ENCODE measurements around the gene LDLRAD4. TPM values are rescaled to one million over a fixed set of nuclear protein-coding genes. Genes with fewer than 3 reads are reported as not detected.

The LDLRAD4 gene
- total RNA-seq, 1 experiment from 2014 or later, result not detected

DNA sequence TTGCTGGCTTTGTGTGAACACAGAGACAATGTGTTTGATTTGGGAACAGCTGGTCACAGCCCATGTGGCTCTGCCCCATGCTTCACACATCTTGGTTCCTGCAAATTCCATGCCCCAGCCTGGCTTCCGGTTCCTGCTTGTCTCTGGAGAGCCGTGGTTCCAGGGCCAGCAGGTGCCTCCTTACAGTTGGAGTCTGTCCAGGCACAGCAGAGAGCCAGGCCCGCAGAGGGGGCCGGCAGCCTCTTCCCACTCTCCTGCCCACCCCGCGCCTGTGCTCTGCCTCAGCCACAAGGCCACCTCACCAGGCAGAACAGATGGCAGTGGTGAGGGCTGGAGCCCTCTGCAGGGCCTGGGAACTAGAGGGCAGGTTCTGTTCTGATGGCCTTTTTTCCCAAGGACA lies 81.5 kb downstream of the LDLRAD4 start:
- no peak overlapping the region for H3K4me3 ChIP-seq (ENCODE audit: low read length)
- CTCF ChIA-PET, result no interaction called here
- BruUV-seq (replicated peaks), result no TSS peak
- H3K4me2 ChIP-seq (ENCODE audit: low read length), result no peak overlapping the region
- no peaks in the 10 kb centered on the region for H3F3A ChIP-seq (ENCODE audit: low read length, unreplicated experiment)
- H3K27ac ChIP-seq (ENCODE audit: low read length), result no peak overlapping the region
- POLR2A ChIA-PET (ENCODE audit: unreplicated experiment), result no interaction called here
- ATAC-seq, result no peak
- no peaks in the 10 kb centered on the region for H3K36me3 ChIP-seq (ENCODE audit: low read depth, low read length)
- H3K9me2 ChIP-seq (replicated peaks; ENCODE audit: low read length), result no peaks in the 10 kb centered on the region
- DNase-seq, result no peak
- H3K27me3 ChIP-seq (ENCODE audit: low read length), result peaks cover 58% of the 10 kb centered on the region
- H3K4me1 ChIP-seq (ENCODE audit: insufficient read depth, low read length), result no peaks in the 10 kb centered on the region
- H2AFZ ChIP-seq (ENCODE audit: low read length), result no peak overlapping the region
- TF ChIP-seq, protein P1, sequence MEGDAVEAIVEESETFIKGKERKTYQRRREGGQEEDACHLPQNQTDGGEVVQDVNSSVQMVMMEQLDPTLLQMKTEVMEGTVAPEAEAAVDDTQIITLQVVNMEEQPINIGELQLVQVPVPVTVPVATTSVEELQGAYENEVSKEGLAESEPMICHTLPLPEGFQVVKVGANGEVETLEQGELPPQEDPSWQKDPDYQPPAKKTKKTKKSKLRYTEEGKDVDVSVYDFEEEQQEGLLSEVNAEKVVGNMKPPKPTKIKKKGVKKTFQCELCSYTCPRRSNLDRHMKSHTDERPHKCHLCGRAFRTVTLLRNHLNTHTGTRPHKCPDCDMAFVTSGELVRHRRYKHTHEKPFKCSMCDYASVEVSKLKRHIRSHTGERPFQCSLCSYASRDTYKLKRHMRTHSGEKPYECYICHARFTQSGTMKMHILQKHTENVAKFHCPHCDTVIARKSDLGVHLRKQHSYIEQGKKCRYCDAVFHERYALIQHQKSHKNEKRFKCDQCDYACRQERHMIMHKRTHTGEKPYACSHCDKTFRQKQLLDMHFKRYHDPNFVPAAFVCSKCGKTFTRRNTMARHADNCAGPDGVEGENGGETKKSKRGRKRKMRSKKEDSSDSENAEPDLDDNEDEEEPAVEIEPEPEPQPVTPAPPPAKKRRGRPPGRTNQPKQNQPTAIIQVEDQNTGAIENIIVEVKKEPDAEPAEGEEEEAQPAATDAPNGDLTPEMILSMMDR (conservative IDR thresholded peaks at IDR 0.05; ENCODE audit: low read depth, low read length), result no peak
- TF ChIP-seq EZH2phosphoT487 (IDR thresholded peaks at IDR 0.05; ENCODE audit: borderline replicate concordance, low read length) (no peak), EZH2 (IDR thresholded peaks at IDR 0.05; ENCODE audit: low read length, unreplicated experiment) (no peak)
- no peaks in the 10 kb centered on the region for H4K20me1 ChIP-seq (ENCODE audit: low read length)
- H3K9ac ChIP-seq (ENCODE audit: low read length), result no peak overlapping the region
- intact Hi-C loops (cut with micrococcal nuclease), result no loop called here
- no peaks in the 10 kb centered on the region for H3K9me3 ChIP-seq (ENCODE audit: low read length)
- no peaks in the 10 kb centered on the region for H3K79me2 ChIP-seq (ENCODE audit: low read length)

DNA sequence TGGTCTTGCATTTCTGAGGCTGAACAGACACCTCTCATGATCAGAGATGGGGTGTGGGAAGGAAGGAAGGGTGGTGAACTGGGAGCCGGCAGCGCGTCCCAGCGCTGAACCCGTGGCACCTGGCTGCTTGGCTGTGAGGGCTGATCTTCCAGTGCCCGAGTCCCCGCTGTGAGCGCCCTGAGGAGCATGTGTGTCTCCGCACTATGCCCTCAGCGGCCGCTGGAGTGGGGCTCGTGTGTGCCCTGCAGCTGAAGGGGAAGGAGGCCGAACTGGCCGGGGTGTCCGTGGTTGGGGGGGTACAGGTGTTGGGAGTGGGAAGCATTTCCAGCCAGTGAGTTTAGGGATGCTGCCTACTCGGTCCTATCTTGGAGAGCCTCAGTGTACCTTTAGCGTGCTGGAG lies 82.2 kb downstream of the LDLRAD4 start:
- ChIA-PET POLR2A (ENCODE audit: unreplicated experiment) (no interaction called here), CTCF (no interaction called here)
- intact Hi-C loops (cut with micrococcal nuclease), result no loop called here
- DNase-seq, result no peak
- Histone ChIP-seq H3K27me3 (ENCODE audit: low read length) (peaks cover 56% of the 10 kb centered on the region), H3K4me1 (ENCODE audit: insufficient read depth, low read length) (no peaks in the 10 kb centered on the region), H4K20me1 (ENCODE audit: low read length) (no peaks in the 10 kb centered on the region), H3K36me3 (ENCODE audit: low read depth, low read length) (no peaks in the 10 kb centered on the region), H3K9me3 (ENCODE audit: low read length) (0 out of 2 replicates have a peak, but pooled peaks cover 4% of the 10 kb centered on the region), H2AFZ (ENCODE audit: low read length) (no peak overlapping the region), H3K27ac (ENCODE audit: low read length) (no peak overlapping the region), H3K9ac (ENCODE audit: low read length) (no peak overlapping the region), H3K4me3 (ENCODE audit: low read length) (no peak overlapping the region), H3F3A (ENCODE audit: low read length, unreplicated experiment) (no peaks in the 10 kb centered on the region), H3K9me2 (replicated peaks; ENCODE audit: low read length) (no peaks in the 10 kb centered on the region), H3K4me2 (ENCODE audit: low read length) (no peak overlapping the region), H3K79me2 (ENCODE audit: low read length) (no peaks in the 10 kb centered on the region)
- no TSS peak for BruUV-seq (replicated peaks)
- ATAC-seq, result no peak
- TF ChIP-seq EZH2 (IDR thresholded peaks at IDR 0.05; ENCODE audit: low read length, unreplicated experiment) (no peak), EZH2phosphoT487 (IDR thresholded peaks at IDR 0.05; ENCODE audit: borderline replicate concordance, low read length) (no peak)
- TF ChIP-seq, protein P1 (conservative IDR thresholded peaks at IDR 0.05; ENCODE audit: low read depth, low read length), result no peak

DNA sequence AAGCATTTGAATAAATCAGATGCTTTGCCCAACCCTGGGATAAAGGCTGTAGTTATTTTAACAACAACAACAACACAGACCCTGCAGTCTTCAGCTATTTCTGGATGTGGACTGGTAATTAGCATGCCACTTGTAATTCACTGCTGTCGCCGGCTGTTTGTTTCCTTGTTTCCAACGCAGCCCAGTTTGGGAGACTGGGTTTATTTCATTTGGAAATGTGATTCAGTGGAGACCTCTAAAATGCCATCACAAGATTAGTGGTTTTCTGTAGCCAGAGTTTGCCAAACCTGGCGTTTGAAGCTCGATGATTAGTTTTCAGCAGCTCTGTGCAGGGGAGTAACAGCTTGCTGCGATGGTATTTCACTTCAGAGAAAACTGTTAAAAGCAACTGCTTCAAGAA lies 83.5 kb downstream of the LDLRAD4 start:
- no peak for TF ChIP-seq EZH2phosphoT487 (IDR thresholded peaks at IDR 0.05; ENCODE audit: borderline replicate concordance, low read length)
- no peak for TF ChIP-seq EZH2 (IDR thresholded peaks at IDR 0.05; ENCODE audit: low read length, unreplicated experiment)
- TF ChIP-seq, protein P1 (conservative IDR thresholded peaks at IDR 0.05; ENCODE audit: low read depth, low read length), result no peak
- Histone ChIP-seq H3K9ac (ENCODE audit: low read length) (no peak overlapping the region), H3K4me1 (ENCODE audit: insufficient read depth, low read length) (no peaks in the 10 kb centered on the region), H4K20me1 (ENCODE audit: low read length) (no peaks in the 10 kb centered on the region), H3K9me3 (ENCODE audit: low read length) (0 out of 2 replicates have a peak, but pooled peaks cover 5% of the 10 kb centered on the region), H3K4me3 (ENCODE audit: low read length) (no peak overlapping the region), H3K27ac (ENCODE audit: low read length) (no peak overlapping the region), H3K27me3 (ENCODE audit: low read length) (peaks cover 58% of the 10 kb centered on the region), H3K79me2 (ENCODE audit: low read length) (no peaks in the 10 kb centered on the region), H3F3A (ENCODE audit: low read length, unreplicated experiment) (no peaks in the 10 kb centered on the region), H3K4me2 (ENCODE audit: low read length) (no peak overlapping the region), H3K36me3 (ENCODE audit: low read depth, low read length) (no peaks in the 10 kb centered on the region), H2AFZ (ENCODE audit: low read length) (no peak overlapping the region), H3K9me2 (replicated peaks; ENCODE audit: low read length) (no peaks in the 10 kb centered on the region)
- POLR2A ChIA-PET (ENCODE audit: unreplicated experiment), result no interaction called here
- no peak for DNase-seq
- CTCF ChIA-PET, result no interaction called here
- no peak for ATAC-seq
- intact Hi-C loops (cut with micrococcal nuclease), result no loop called here
- BruUV-seq (replicated peaks), result no TSS peak
